ENCODE data around the gene MYO5B. TPM values are rescaled to one million over a fixed set of nuclear protein-coding genes. Genes with fewer than 3 reads are reported as not detected.

Gene MYO5B
- total RNA-seq, 1 donor, result under 0.01 TPM

DNA sequence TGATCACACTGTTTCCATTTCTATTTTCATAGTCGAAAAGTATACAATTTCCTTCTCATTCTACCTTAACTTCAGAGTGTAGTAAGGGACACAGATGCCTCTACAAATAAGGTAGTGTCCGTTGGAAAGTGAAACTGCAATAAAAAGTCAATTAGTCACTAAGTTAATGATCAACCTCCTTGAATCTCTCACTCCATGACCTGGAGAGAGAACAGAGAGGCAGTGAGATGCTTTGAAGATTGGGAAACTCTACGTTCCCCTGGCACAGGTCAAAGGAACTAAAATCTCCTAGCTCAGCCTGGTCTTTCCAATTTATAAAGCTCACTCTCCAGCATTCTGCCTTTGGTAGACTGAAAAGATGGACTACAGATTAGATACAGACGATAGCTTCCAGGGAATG lies 227.8 kb downstream of the MYO5B start:
- DNase-seq (ENCODE audit: low read depth), result no peak
- TF ChIP-seq, protein P1, sequence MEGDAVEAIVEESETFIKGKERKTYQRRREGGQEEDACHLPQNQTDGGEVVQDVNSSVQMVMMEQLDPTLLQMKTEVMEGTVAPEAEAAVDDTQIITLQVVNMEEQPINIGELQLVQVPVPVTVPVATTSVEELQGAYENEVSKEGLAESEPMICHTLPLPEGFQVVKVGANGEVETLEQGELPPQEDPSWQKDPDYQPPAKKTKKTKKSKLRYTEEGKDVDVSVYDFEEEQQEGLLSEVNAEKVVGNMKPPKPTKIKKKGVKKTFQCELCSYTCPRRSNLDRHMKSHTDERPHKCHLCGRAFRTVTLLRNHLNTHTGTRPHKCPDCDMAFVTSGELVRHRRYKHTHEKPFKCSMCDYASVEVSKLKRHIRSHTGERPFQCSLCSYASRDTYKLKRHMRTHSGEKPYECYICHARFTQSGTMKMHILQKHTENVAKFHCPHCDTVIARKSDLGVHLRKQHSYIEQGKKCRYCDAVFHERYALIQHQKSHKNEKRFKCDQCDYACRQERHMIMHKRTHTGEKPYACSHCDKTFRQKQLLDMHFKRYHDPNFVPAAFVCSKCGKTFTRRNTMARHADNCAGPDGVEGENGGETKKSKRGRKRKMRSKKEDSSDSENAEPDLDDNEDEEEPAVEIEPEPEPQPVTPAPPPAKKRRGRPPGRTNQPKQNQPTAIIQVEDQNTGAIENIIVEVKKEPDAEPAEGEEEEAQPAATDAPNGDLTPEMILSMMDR (IDR thresholded peaks at IDR 0.05; ENCODE audit: insufficient read depth, low read depth, low read length), result no peak
- H3K4me3 ChIP-seq (ENCODE audit: low read depth, low read length), result no peak overlapping the region

DNA sequence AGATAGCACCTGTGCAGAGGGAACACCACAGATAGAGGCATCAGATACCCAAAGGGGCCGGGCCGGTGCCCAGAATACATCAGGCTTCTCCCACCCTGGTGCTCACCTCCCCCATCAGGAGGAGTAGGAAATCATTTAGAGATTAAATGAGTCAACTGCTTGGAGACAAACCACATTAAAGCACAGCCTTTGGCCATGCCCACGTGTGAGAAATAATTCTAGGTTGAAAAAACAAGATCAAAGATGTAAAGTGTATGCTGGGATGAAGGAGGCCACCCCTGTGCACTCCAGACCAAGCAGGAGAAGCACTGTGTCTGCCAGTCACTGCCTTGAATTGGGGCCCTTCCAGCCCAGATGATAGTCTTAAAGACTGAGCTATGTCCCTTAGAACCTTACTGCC lies 228.9 kb downstream of the MYO5B start:
- TF ChIP-seq, protein P1 (IDR thresholded peaks at IDR 0.05; ENCODE audit: insufficient read depth, low read depth, low read length), result no peak
- DNase-seq (ENCODE audit: low read depth), result no peak
- H3K4me3 ChIP-seq (ENCODE audit: low read depth, low read length), result no peak overlapping the region

- DNase-seq (ENCODE audit: low read depth), result no peak
- H3K4me3 ChIP-seq (ENCODE audit: low read depth, low read length), result no peak overlapping the region
- TF ChIP-seq, protein P1 (IDR thresholded peaks at IDR 0.05; ENCODE audit: insufficient read depth, low read depth, low read length), result no peak
Measured at GRCh38 chr18:49963217-49963616, 231.7 kb downstream of the MYO5B start.

DNA sequence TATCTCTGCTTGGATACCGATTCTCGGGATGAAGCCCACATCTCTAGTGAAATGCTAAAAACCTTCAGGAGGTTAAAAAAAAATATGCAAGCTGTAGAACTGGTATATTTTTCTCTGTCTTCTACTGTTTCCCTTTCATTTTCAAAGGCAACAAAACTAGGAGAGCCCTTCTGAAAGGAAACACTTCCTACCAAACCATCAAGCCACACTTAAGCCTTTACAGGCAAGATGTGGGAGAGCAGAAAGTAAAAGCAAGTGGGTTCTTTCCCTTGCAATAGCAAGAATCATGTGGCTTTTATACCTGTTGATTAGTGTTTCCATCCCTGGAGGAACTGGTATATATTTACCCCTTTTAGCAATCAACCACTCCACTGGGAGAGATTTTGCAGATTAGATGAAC lies 233.7 kb downstream of the MYO5B start:
- no peak overlapping the region for H3K4me3 ChIP-seq (ENCODE audit: low read depth, low read length)
- no peak for DNase-seq (ENCODE audit: low read depth)
- TF ChIP-seq, protein P1 (IDR thresholded peaks at IDR 0.05; ENCODE audit: insufficient read depth, low read depth, low read length), result no peak

GRCh38 chr18:49960376-49960775 lies 234.6 kb downstream of the MYO5B start:
- TF ChIP-seq, protein P1 (IDR thresholded peaks at IDR 0.05; ENCODE audit: insufficient read depth, low read depth, low read length), result no peak
- no peak for DNase-seq (ENCODE audit: low read depth)

GRCh38 chr18:49959176-49959575 lies 235.8 kb downstream of the MYO5B start:
- H3K4me3 ChIP-seq (ENCODE audit: low read depth, low read length), result no peak overlapping the region
- TF ChIP-seq, protein P1 (IDR thresholded peaks at IDR 0.05; ENCODE audit: insufficient read depth, low read depth, low read length), result no peak
- no peak for DNase-seq (ENCODE audit: low read depth)

More at GRCh38 chr18:49960376-49960775, 234.6 kb downstream of the MYO5B start:
- H3K4me3 ChIP-seq (ENCODE audit: low read depth, low read length), result no peak overlapping the region

DNA sequence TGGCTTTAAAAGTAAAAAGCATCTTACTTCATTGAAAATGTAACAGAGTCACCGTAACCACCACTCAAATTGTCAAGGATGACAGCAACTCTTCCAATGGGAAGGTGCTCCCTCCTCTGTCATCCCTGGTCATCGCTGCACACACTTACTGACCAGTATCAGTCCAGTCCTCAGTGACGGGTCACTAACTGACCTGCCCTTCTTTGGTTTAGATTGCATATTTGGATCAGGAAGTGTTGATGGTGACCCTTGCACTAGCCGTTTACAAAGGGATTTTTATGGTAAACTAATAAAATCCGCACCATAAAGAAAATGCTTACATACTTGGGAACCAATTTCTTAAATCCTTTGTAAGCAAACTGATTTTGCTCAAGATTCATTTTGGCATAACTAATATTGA lies 239.7 kb downstream of the MYO5B start:
- TF ChIP-seq, protein P1 (IDR thresholded peaks at IDR 0.05; ENCODE audit: insufficient read depth, low read depth, low read length), result no peak
- no peak for DNase-seq (ENCODE audit: low read depth)
- no peak overlapping the region for H3K4me3 ChIP-seq (ENCODE audit: low read depth, low read length)
